Transverse colon (tissue), 3 donors: ENCODE results near the gene FMO2.

Experiments used
- CTCF ChIP-seq, 5 experiments: fragments of 200-600 bp in 3 of 5; fragments of 450-650 bp in 2 of 5; sonication (generic) in 3 of 5; IDR thresholded peaks; 1 replicate in 2 of 5; 2 replicates in 3 of 5; pipeline ENCODE4 v1.5.1; 2016 to 2017; ENCODE audit warnings: antibody characterized with exemption in 5 of 5, inconsistent platforms in 3 of 5, mild to moderate bottlenecking in 2 of 5, moderate library complexity in 1 of 5
- POLR2A ChIP-seq: fragments of 450-650 bp; IDR thresholded peaks from one replicate; pipeline ENCODE4 v1.6.1; 2016; ENCODE audit warnings: antibody characterized with exemption, mild to moderate bottlenecking, moderate library complexity

GRCh38 chr1:171177261-171177660 is 7.8 kb upstream of the FMO2 start:
- no peak for TF ChIP-seq CTCF (IDR thresholded peaks at IDR 0.05)
- TF ChIP-seq POLR2A: no peak
